ENCODE measurements around the gene SMIM12.

The SMIM12 gene

DNA sequence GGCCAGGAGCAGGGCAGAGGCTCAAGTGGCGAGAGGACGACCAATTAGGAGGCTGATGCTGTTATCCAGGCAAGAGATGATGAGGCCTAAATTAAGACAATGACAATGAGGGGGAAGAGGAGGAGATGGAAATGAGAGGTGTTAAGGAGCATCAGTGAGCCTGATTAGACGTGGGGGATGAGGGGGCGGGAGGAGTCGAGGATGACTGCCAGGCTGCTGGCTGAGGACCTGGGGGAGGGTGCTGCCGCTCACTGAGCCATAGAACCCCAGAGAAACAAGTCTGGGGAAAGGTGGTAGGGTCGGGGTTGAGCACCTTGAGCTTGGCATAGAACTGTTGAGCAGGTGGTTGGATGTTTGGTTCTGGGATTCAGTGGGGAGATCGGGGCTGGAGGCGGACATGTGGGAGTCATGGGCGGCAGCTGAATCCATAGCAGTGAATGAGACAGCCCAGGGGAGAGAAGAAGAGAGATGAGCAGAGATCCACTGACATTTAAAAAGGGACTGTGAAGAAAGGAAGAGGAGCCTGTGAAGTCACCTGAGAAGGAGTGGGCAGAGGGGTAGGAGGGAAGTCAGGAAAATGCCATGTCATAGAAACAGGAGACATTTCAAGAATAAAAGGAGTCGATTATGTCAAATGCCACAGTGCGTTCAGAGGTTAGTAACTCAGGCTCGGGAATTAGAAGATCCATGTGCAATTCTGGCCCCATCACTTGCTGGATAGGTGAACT lies 41.4 kb upstream of the SMIM12 start:
- no peak overlapping the region for H3K27ac ChIP-seq
- H3K4me3 ChIP-seq (IDR thresholded peaks at IDR 0.05; ENCODE audit: insufficient read depth, low read depth, low read length): no peak overlapping the region
- TF ChIP-seq, protein P1, sequence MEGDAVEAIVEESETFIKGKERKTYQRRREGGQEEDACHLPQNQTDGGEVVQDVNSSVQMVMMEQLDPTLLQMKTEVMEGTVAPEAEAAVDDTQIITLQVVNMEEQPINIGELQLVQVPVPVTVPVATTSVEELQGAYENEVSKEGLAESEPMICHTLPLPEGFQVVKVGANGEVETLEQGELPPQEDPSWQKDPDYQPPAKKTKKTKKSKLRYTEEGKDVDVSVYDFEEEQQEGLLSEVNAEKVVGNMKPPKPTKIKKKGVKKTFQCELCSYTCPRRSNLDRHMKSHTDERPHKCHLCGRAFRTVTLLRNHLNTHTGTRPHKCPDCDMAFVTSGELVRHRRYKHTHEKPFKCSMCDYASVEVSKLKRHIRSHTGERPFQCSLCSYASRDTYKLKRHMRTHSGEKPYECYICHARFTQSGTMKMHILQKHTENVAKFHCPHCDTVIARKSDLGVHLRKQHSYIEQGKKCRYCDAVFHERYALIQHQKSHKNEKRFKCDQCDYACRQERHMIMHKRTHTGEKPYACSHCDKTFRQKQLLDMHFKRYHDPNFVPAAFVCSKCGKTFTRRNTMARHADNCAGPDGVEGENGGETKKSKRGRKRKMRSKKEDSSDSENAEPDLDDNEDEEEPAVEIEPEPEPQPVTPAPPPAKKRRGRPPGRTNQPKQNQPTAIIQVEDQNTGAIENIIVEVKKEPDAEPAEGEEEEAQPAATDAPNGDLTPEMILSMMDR (conservative IDR thresholded peaks at IDR 0.05; ENCODE audit: low read depth, low read length): no peak
- no peak overlapping the region for H3K9ac ChIP-seq
- H2AFZ ChIP-seq (ENCODE audit: low read depth): no peak overlapping the region
- no peak overlapping the region for H3K4me2 ChIP-seq
- H4K20me1 ChIP-seq (ENCODE audit: insufficient read depth): no peaks in the 10 kb centered on the region
- no peaks in the 10 kb centered on the region for H3K79me2 ChIP-seq (ENCODE audit: insufficient read depth, low read depth)
- peaks cover 37% of the 10 kb centered on the region for H3K27me3 ChIP-seq (ENCODE audit: insufficient read depth, low read depth)
- no peaks in the 10 kb centered on the region for H3K36me3 ChIP-seq (ENCODE audit: insufficient read depth)
- H3K4me1 ChIP-seq (ENCODE audit: low read depth, poor library complexity, severe bottlenecking): no peaks in the 10 kb centered on the region

GRCh38 chr1:34899906-34900305 lies 40.4 kb upstream of the SMIM12 start:
- H3K4me2 ChIP-seq: no peak overlapping the region
- H3K27me3 ChIP-seq (ENCODE audit: insufficient read depth, low read depth): peaks cover 34% of the 10 kb centered on the region
- H3K4me1 ChIP-seq (ENCODE audit: low read depth, poor library complexity, severe bottlenecking): no peaks in the 10 kb centered on the region
- H3K36me3 ChIP-seq (ENCODE audit: insufficient read depth): no peaks in the 10 kb centered on the region
- no peak overlapping the region for H3K4me3 ChIP-seq (IDR thresholded peaks at IDR 0.05; ENCODE audit: insufficient read depth, low read depth, low read length)
- H3K9ac ChIP-seq: no peak overlapping the region
- no peak overlapping the region for H3K27ac ChIP-seq
- TF ChIP-seq, protein P1 (conservative IDR thresholded peaks at IDR 0.05; ENCODE audit: low read depth, low read length): no peak
- H3K79me2 ChIP-seq (ENCODE audit: insufficient read depth, low read depth): no peaks in the 10 kb centered on the region
- H4K20me1 ChIP-seq (ENCODE audit: insufficient read depth): no peaks in the 10 kb centered on the region
- H2AFZ ChIP-seq (ENCODE audit: low read depth): no peak overlapping the region

- Histone ChIP-seq H4K20me1 (ENCODE audit: insufficient read depth) (no peaks in the 10 kb centered on the region), H3K4me1 (ENCODE audit: low read depth, poor library complexity, severe bottlenecking) (no peaks in the 10 kb centered on the region), H3K9ac (no peak overlapping the region), H3K4me2 (no peak overlapping the region), H3K79me2 (ENCODE audit: insufficient read depth, low read depth) (no peaks in the 10 kb centered on the region), H3K4me3 (IDR thresholded peaks at IDR 0.05; ENCODE audit: insufficient read depth, low read depth, low read length) (no peak overlapping the region), H3K27ac (no peak overlapping the region), H3K36me3 (ENCODE audit: insufficient read depth) (no peaks in the 10 kb centered on the region), H2AFZ (ENCODE audit: low read depth) (no peak overlapping the region), H3K27me3 (ENCODE audit: insufficient read depth, low read depth) (peaks cover 34% of the 10 kb centered on the region)
- TF ChIP-seq, protein P1 (conservative IDR thresholded peaks at IDR 0.05; ENCODE audit: low read depth, low read length): no peak
Measured at GRCh38 chr1:34899471-34899870, 39.9 kb upstream of the SMIM12 start.

- H3K36me3 ChIP-seq (ENCODE audit: insufficient read depth): no peaks in the 10 kb centered on the region; the same call in 1 of the 2 replicates
- H3K4me2 ChIP-seq: no peak overlapping the region
- H3K27ac ChIP-seq: no peak overlapping the region
- H2AFZ ChIP-seq (ENCODE audit: low read depth): no peak overlapping the region
- H3K79me2 ChIP-seq (ENCODE audit: insufficient read depth, low read depth): no peaks in the 10 kb centered on the region
- H3K4me3 ChIP-seq (IDR thresholded peaks at IDR 0.05; ENCODE audit: insufficient read depth, low read depth, low read length): no peak overlapping the region
- no peak overlapping the region for H3K9ac ChIP-seq
- no peaks in the 10 kb centered on the region for H4K20me1 ChIP-seq (ENCODE audit: insufficient read depth)
- TF ChIP-seq, protein P1 (conservative IDR thresholded peaks at IDR 0.05; ENCODE audit: low read depth, low read length): no peak
- no peaks in the 10 kb centered on the region for H3K4me1 ChIP-seq (ENCODE audit: low read depth, poor library complexity, severe bottlenecking)
- peaks cover 29% of the 10 kb centered on the region for H3K27me3 ChIP-seq (ENCODE audit: insufficient read depth, low read depth)
Measured at GRCh38 chr1:34898330-34898761, 38.8 kb upstream of the SMIM12 start.

All from KMS-11 (cell line).